Activated naive CD8-positive, alpha-beta T cell treated with anti-CD3 and anti-CD28 coated beads, Interleukin-2, amount 50 U/mL, for 24 hours (primary cell): ENCODE measurements around the gene KCTD16.

Experiments
- ATAC-seq: fragments of 150-1000 bp; cut with Tn5 transposase; one replicate; pipeline ENCODE4 v1.10.0; 2021
- DNase-seq: peaks from one replicate; pipeline ENCODE4 v3.0.0; 2021
- H3K27ac Mint-ChIP-seq: one replicate; pipeline ENCODE4 v1.8.0; 2021; ENCODE audit warnings: mild to moderate bottlenecking, mixed read lengths
- H3K27me3 Mint-ChIP-seq: one replicate; pipeline ENCODE4 v1.8.0; 2021; ENCODE audit warnings: mixed read lengths
- H3K36me3 Mint-ChIP-seq: one replicate; pipeline ENCODE4 v1.8.0; 2021; ENCODE audit warnings: low read depth, mixed read lengths
- H3K4me1 Mint-ChIP-seq: one replicate; pipeline ENCODE4 v1.8.0; 2021; ENCODE audit warnings: mixed read lengths
- H3K4me3 Mint-ChIP-seq: one replicate; pipeline ENCODE4 v1.8.0; 2021; ENCODE audit warnings: mild to moderate bottlenecking, moderate library complexity, mixed read lengths
- H3K9me3 Mint-ChIP-seq: one replicate; pipeline ENCODE4 v1.8.0; 2021; ENCODE audit warnings: mixed read lengths

Gene KCTD16

DNA sequence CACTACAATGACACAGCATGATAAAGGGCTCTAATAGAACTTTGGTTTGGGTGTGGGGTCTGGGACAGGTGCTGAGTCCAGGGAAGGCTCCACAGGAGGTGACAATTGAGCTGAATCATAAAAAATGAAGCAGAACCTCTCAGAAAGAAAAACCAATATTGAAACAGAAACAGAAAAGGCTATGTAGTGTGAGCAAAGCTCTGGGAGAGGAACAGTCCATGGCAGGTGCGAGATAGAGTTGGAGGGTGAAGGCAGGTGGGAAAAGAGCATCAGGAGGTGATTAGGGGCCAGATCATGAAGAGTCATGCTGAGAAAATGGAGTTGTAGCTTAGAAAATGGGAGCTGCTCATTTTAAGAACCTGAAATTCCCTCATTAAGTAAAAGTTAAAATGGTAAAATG, 164.9 kb downstream of the KCTD16 start:
- H3K4me1 Mint-ChIP-seq, result no peaks in the 10 kb centered on the region
- no peak overlapping the region for H3K27ac Mint-ChIP-seq
- no peaks in the 10 kb centered on the region for H3K9me3 Mint-ChIP-seq
- ATAC-seq (no peak), DNase-seq (no peak)
- H3K27me3 Mint-ChIP-seq, result peaks cover 1% of the 10 kb centered on the region
- no peak overlapping the region for H3K4me3 Mint-ChIP-seq
- no peaks in the 10 kb centered on the region for H3K36me3 Mint-ChIP-seq

DNA sequence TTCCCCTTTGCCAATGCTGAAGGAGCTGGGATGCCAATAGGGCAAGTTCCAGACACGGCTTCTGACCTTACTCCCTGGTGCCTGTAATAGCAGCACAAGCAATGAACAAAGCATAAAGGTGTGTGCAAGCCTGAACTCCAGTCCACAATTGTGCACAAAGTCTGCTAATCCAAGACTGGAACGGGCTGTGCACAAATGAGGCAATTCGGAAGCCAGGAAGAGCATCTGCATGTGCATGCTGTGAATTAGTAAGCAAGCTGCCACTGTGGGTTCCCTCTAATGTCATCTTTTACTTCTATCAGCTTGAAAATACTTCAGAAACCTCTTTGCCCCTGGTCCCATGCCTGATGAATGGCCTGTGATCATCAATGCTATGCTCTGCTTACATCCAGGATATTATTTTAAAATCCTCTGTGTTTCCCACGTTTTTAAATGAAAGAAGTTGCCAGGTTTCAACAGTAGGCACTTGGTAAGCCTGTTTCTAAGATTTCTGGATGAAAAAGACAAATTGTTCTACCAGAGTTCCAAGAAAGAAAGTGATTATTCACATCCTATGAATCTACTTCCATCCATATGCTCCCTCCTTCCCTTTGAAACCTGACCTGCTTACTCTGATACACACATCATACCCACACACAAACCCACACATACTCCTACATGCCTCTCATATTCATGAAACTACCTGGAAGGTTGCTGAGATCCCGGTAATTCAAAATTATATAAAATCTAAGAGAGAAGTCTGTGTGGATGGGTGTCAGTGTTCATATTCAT, 165.7 kb downstream of the KCTD16 start:
- H3K27me3 Mint-ChIP-seq, result peaks cover 1% of the 10 kb centered on the region
- H3K27ac Mint-ChIP-seq, result no peak overlapping the region
- H3K4me3 Mint-ChIP-seq, result no peak overlapping the region
- no peaks in the 10 kb centered on the region for H3K4me1 Mint-ChIP-seq
- no peaks in the 10 kb centered on the region for H3K36me3 Mint-ChIP-seq
- ATAC-seq (no peak), DNase-seq (no peak)
- H3K9me3 Mint-ChIP-seq, result no peaks in the 10 kb centered on the region

DNA sequence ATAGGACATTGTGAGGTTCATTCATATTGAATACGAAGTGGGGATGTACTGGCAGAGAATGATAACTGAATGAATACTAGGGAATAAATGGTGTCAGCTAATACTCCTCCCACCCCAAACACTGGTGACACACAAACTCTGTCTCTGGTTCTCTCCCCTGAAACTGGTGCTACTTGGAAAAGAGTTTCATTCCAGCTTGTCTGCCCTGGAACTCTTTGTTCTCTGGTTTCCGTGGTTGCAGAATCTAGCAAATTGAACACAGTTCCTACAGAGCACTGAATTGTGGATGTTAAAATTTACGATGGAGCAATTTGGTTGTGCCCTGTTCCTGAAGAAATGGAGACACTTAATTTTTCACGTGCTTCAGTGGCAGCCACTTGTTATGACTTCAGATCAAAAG, 181.7 kb downstream of the KCTD16 start:
- DNase-seq, result no peak
- H3K27ac Mint-ChIP-seq, result no peak overlapping the region
- H3K4me1 Mint-ChIP-seq, result no peaks in the 10 kb centered on the region
- H3K36me3 Mint-ChIP-seq, result no peaks in the 10 kb centered on the region
- ATAC-seq, result no peak
- no peaks in the 10 kb centered on the region for H3K27me3 Mint-ChIP-seq
- no peak overlapping the region for H3K4me3 Mint-ChIP-seq
- H3K9me3 Mint-ChIP-seq, result no peaks in the 10 kb centered on the region

DNA sequence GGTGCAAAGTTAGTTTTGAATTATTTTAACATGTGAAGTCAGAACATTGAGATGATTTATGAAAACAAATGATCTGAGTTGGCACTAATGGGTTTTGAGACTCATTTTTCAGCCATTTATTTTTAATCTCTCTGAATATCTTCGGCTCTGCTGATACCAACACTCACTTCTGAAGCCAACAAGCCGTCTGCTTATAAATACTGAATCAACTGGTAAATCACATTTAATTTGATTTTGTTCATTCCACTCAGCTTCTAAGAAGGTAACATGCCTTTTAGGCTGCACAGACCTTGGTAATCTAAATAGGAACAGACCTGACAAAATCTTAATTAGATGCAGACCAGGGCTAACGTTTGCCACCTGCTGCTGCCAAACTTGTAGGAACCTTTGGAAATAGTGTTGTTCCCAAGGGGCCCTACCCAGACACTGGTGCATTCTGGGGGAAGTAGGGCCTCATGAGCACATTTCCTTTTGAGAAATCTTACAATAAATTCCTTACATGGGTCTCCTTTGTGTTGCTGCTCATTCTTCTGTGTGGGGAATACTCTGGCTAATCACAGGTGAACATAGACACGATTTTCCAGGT, 182.2 kb downstream of the KCTD16 start:
- H3K9me3 Mint-ChIP-seq, result no peaks in the 10 kb centered on the region
- no peaks in the 10 kb centered on the region for H3K27me3 Mint-ChIP-seq
- no peaks in the 10 kb centered on the region for H3K36me3 Mint-ChIP-seq
- H3K4me3 Mint-ChIP-seq, result no peak overlapping the region
- no peak for DNase-seq
- no peak overlapping the region for H3K27ac Mint-ChIP-seq
- H3K4me1 Mint-ChIP-seq, result no peaks in the 10 kb centered on the region
- no peak for ATAC-seq

DNA sequence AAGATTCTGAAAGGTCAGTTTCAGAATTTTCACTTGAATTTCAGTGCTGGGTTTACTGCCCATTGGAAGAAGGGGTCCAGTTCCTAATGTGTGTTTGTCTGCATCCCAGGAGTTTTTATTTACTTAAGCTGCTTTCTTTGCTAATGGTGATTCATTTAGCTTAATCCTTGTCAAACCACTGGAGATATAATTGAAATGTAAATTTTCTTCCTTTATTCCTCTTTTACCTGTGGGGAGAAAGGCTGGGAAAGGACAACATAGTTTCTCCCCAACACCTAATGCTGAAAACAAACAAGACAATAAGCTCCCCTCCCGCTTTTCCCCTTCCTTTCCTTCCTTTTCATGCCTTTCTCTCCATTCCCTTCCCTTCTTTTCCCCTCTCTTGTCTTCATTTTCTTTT, 185.8 kb downstream of the KCTD16 start:
- Mint-ChIP-seq H3K4me3 (no peak overlapping the region), H3K4me1 (no peaks in the 10 kb centered on the region), H3K36me3 (no peaks in the 10 kb centered on the region), H3K9me3 (no peaks in the 10 kb centered on the region), H3K27me3 (no peaks in the 10 kb centered on the region), H3K27ac (no peak overlapping the region)
- ATAC-seq, result no peak
- DNase-seq, result no peak

DNA sequence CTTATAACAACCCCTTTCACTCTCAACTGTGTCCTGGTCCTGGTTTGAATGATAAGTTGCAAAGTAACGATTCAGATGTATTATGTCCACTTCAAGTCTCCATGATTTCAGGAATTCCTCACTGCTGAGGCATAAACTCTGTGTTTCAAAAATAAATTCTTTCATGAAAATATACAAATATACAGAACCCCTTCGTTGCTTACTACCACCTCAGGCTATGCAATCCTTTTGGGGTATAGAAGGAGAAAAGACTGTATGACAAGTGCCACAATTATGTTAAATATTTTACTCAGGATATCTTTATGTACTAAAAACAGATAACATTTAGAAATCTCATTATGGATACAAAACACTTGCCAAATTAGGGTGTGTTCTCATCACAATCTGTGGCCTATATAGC, 190.7 kb downstream of the KCTD16 start:
- Mint-ChIP-seq H3K4me1 (no peaks in the 10 kb centered on the region), H3K4me3 (no peak overlapping the region), H3K27me3 (no peaks in the 10 kb centered on the region), H3K9me3 (no peaks in the 10 kb centered on the region), H3K36me3 (no peaks in the 10 kb centered on the region), H3K27ac (no peak overlapping the region)
- DNase-seq (no peak), ATAC-seq (no peak)

DNA sequence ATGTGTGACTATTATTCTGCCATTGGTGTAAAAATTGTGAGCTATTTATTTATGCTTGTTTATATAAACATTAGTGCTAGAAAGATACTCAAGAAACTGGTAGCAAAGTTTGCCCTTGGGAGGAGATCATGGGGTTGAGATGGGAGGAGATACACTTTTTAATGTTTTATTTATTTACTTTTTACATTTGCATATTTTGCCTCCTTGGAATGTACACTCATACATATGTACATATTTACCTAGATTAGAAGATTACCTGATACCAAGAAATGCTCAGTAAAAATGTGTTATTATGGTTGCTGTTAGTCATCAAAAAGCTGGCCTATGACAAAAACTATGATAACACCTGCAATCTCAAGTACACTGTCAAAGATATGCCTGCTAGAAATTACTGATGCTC, 195.2 kb downstream of the KCTD16 start:
- ATAC-seq (no peak), DNase-seq (no peak)
- no peaks in the 10 kb centered on the region for H3K36me3 Mint-ChIP-seq
- no peaks in the 10 kb centered on the region for H3K4me1 Mint-ChIP-seq
- H3K4me3 Mint-ChIP-seq, result no peak overlapping the region
- H3K27me3 Mint-ChIP-seq, result no peaks in the 10 kb centered on the region
- H3K9me3 Mint-ChIP-seq, result no peaks in the 10 kb centered on the region
- H3K27ac Mint-ChIP-seq, result no peak overlapping the region

DNA sequence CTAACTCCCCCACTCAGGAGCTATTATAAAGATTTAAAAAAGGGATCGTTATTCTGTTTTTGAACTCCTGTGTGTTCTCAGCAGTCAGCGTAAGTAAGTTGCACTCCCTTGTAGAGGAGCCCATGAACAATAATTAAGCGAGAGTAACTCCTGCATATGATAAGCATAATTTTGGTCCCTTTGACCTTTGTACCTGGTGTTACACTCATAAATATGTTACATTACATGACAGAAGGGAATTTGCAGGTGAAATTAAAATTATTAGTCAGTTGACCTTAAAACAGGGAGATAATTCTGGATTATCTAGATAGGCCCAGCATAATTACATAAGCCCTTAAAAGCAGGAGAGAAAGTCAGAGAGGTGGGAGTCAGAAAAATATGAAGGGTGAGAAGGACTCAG, 197.3 kb downstream of the KCTD16 start:
- H3K4me1 Mint-ChIP-seq, result no peaks in the 10 kb centered on the region
- no peaks in the 10 kb centered on the region for H3K9me3 Mint-ChIP-seq
- no peak for ATAC-seq
- no peaks in the 10 kb centered on the region for H3K36me3 Mint-ChIP-seq
- H3K27ac Mint-ChIP-seq, result no peak overlapping the region
- DNase-seq, result no peak
- no peak overlapping the region for H3K4me3 Mint-ChIP-seq
- H3K27me3 Mint-ChIP-seq, result no peaks in the 10 kb centered on the region

DNA sequence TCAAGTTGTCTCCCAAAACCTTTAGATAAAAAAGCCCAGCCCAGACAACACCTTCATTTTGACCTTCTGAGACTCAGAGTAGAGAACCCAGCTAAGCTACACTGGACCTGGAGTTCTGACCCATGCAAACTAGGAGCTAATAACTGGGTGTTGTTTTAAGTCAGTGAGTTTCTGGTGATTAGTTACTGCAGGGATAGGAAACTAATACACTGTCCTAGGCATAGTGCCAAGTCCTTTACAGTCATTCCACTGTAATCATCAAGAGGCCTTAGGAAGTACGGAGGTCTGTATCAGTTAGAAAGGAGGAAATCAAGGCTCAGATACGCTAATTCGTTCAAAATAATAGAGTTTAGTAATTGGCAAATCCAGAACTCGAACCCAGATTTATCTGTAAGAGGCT, 197.9 kb downstream of the KCTD16 start:
- H3K27ac Mint-ChIP-seq, result no peak overlapping the region
- no peaks in the 10 kb centered on the region for H3K27me3 Mint-ChIP-seq
- no peaks in the 10 kb centered on the region for H3K36me3 Mint-ChIP-seq
- no peaks in the 10 kb centered on the region for H3K9me3 Mint-ChIP-seq
- ATAC-seq (no peak), DNase-seq (no peak)
- H3K4me1 Mint-ChIP-seq, result no peaks in the 10 kb centered on the region
- no peak overlapping the region for H3K4me3 Mint-ChIP-seq

DNA sequence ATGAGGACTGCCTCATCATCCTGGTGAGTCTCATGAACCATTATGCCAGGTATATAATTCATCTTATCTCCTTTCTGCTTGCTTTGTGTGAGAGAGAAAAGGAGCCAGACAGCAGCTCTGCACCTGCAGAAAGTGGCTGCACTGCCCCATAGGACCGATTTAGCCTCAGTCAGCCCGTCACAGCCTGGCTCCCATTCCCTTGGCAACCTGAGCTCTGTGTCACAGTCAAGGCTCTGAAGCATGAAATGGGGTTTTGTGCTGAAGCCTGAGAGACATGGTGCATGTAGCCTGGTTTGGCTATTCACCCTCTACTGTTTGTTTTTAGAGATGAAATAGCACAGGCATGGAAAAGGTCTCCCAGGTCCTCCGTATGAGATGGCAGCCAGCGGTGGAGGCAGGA, 198.3 kb downstream of the KCTD16 start:
- H3K36me3 Mint-ChIP-seq, result no peaks in the 10 kb centered on the region
- DNase-seq (no peak), ATAC-seq (no peak)
- H3K4me1 Mint-ChIP-seq, result no peaks in the 10 kb centered on the region
- no peak overlapping the region for H3K4me3 Mint-ChIP-seq
- no peaks in the 10 kb centered on the region for H3K9me3 Mint-ChIP-seq
- no peaks in the 10 kb centered on the region for H3K27me3 Mint-ChIP-seq
- no peak overlapping the region for H3K27ac Mint-ChIP-seq

DNA sequence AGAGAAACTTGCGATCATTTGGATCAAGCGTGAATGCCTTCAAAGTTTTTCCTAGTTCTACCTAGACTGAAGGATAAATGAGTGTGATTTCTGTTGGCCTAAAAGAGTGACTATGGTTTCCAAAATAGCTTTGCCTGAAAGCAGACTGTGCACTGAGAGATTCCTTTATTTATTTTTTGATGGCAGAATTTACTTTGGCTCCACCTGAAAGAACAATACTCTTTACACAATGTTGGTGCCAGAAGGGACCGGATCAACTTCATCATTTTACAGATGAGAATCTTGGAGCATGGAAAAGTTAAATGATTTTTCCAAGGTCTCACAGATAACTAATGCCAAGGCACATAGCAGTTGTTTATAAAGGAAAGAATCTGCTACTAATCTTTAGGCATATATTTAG, 199.6 kb downstream of the KCTD16 start:
- Mint-ChIP-seq H3K4me1 (no peaks in the 10 kb centered on the region), H3K27me3 (no peaks in the 10 kb centered on the region), H3K27ac (no peak overlapping the region), H3K4me3 (no peak overlapping the region), H3K36me3 (no peaks in the 10 kb centered on the region), H3K9me3 (no peaks in the 10 kb centered on the region)
- no peak for DNase-seq
- ATAC-seq, result no peak

DNA sequence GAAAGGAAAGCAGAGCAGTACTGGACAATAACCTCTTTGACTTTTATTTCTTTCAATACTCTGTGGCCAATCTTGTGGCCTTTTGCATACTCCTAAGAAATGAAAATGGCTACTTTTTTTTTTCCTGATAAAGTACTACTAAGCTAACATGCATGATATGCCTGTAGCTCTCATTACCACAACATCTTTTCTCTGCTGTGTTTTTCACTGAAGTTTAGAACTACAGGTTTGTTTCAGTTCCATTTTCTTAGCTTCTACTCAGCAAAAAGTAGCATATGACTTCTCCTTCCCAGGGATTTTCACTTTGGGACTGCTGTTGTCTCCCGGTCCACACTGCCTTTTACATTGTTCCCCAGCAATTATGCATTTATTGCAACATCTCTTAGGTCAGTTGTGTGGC, 204.0 kb downstream of the KCTD16 start:
- no peaks in the 10 kb centered on the region for H3K4me1 Mint-ChIP-seq
- no peak overlapping the region for H3K27ac Mint-ChIP-seq
- peaks cover 4% of the 10 kb centered on the region for H3K9me3 Mint-ChIP-seq
- no peak for DNase-seq
- H3K36me3 Mint-ChIP-seq, result no peaks in the 10 kb centered on the region
- peaks cover 1% of the 10 kb centered on the region for H3K27me3 Mint-ChIP-seq
- ATAC-seq, result no peak
- H3K4me3 Mint-ChIP-seq, result no peak overlapping the region

DNA sequence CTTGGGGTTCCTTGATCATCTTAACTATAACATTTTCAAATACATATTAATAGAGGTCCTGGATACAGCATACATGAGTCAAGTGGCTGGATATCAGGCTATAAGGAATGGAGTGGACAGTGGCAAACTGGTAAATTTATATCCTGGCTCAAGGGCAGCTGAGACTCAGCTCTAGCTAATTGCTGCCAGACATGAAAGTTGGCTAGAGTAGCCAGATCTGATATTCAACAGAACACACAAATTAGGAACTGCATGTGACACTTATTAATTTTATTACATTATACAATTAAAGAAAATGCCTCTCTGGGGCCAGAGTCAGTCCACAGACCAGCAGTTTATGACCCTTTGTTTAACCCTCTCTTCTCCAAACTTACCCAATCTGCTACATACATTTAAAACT, 206.5 kb downstream of the KCTD16 start:
- no peaks in the 10 kb centered on the region for H3K4me1 Mint-ChIP-seq
- peaks cover 1% of the 10 kb centered on the region for H3K27me3 Mint-ChIP-seq

DNA sequence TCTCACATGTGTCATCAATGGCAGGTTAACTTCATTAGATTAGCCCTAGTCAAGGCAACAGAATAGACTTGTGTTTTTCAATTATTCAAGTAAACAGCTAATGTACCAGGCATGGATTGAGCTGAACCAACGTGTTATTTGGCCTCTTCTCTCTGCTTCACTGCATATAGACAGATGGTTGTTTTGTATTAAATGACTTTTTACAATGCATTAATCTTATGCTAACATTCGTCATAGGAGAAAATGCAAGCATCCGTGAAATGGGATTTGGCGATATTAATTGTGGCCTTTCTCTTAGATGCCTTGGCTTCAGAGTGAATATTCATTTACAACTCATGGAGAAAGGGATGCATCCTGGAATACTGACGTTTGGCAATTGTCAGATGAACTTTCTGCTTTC, 208.0 kb downstream of the KCTD16 start:
- no peak overlapping the region for H3K4me3 Mint-ChIP-seq
- DNase-seq, result no peak
- ATAC-seq, result no peak
- H3K36me3 Mint-ChIP-seq, result no peaks in the 10 kb centered on the region
- H3K27me3 Mint-ChIP-seq, result peaks cover 1% of the 10 kb centered on the region
- H3K4me1 Mint-ChIP-seq, result no peaks in the 10 kb centered on the region
- no peak overlapping the region for H3K27ac Mint-ChIP-seq
- peaks cover 8% of the 10 kb centered on the region for H3K9me3 Mint-ChIP-seq

More for the DNA sequence above, 206.5 kb downstream of the KCTD16 start:
- Mint-ChIP-seq H3K9me3 (peaks cover 8% of the 10 kb centered on the region), H3K4me3 (no peak overlapping the region), H3K27ac (no peak overlapping the region), H3K36me3 (no peaks in the 10 kb centered on the region)
- ATAC-seq (no peak), DNase-seq (no peak)

DNA sequence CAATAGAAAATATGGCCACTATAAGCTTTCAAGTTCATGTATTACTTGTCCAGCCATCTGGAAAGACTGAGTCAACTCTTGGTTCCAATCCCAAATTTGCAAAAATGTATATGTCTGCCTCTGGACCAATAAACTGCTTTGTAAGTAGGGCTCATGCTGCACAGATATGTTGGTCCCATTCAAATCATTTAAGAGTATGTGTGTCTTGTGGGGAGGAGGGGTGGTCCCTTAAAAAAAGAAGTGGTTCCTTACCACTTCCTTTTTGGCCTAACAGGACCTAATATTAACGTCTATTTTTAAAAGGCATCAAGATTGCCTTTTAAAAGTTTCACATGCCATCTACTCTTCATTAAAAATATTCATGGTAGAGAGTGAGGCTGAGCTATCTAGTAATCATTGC, 214.9 kb downstream of the KCTD16 start:
- Mint-ChIP-seq H3K27ac (no peak overlapping the region), H3K36me3 (no peaks in the 10 kb centered on the region), H3K4me3 (no peak overlapping the region), H3K4me1 (no peaks in the 10 kb centered on the region), H3K9me3 (peaks cover 7% of the 10 kb centered on the region), H3K27me3 (no peaks in the 10 kb centered on the region)
- DNase-seq, result no peak
- no peak for ATAC-seq

DNA sequence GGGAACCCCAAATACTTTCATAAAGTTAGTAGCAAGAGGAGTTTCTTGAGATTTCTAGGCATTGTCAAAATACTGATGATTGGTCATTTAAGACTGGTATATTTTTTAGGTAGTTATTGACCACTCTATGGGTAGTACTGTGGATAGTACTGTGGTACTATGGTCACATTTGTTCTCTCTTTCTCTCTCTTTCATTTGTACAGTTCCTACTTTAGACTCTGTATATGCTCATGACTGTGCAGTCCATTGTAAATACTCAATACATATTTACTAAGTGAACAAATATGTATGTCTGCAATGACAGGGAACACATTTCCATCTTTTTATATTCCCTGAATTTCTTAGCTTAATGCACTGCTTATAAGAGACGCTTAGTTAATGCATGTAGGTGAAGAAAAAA, 215.6 kb downstream of the KCTD16 start:
- H3K36me3 Mint-ChIP-seq, result no peaks in the 10 kb centered on the region
- no peak for DNase-seq
- no peak for ATAC-seq
- peaks cover 7% of the 10 kb centered on the region for H3K9me3 Mint-ChIP-seq
- H3K27me3 Mint-ChIP-seq, result no peaks in the 10 kb centered on the region
- H3K4me3 Mint-ChIP-seq, result no peak overlapping the region
- H3K27ac Mint-ChIP-seq, result no peak overlapping the region
- no peaks in the 10 kb centered on the region for H3K4me1 Mint-ChIP-seq
